Spleen (tissue), 11 donors: ENCODE results near the gene NAALADL2. TPM values are rescaled to one million over a fixed set of nuclear protein-coding genes. Genes with fewer than 3 reads are reported as not detected.

Source experiments
- DNase-seq: peaks from one replicate; pipeline ENCODE4 v3.0.0-alpha.2; 2020
- H3K27ac ChIP-seq, 8 donors: fragments of 200-600 bp; sonication (generic) in 7 of 8; 1 replicate in 4 of 8; 2 replicates in 4 of 8; pipeline versions ENCODE4 v1.5.0 to v1.8.0; 2016 to 2021; ENCODE audit warnings: inconsistent platforms in 4 of 8, mild to moderate bottlenecking in 4 of 8, moderate library complexity in 1 of 8
- H3K27me3 ChIP-seq, 7 donors: fragments of 200-600 bp; sonication (generic) in 6 of 7; replicated peaks in 1 of 7; 1 replicate in 4 of 7; 2 replicates in 3 of 7; pipeline versions ENCODE4 v1.5.0 to v1.8.0; 2016 to 2021; ENCODE audit warnings: inconsistent platforms in 3 of 7, mild to moderate bottlenecking in 1 of 7
- H3K36me3 ChIP-seq, 6 donors: fragments of 200-600 bp; sonication (generic) in 5 of 6; 1 replicate in 4 of 6; 2 replicates in 2 of 6; pipeline versions ENCODE4 v1.5.0 to v1.8.0; 2016 to 2021; ENCODE audit warnings: inconsistent platforms in 2 of 6
- H3K4me1 ChIP-seq, 6 donors: fragments of 200-600 bp; sonication (generic) in 5 of 6; 1 replicate in 3 of 6; 2 replicates in 3 of 6; pipeline versions ENCODE4 v1.5.0 to v1.8.0; 2016 to 2021; ENCODE audit warnings: inconsistent platforms in 3 of 6
- H3K4me3 ChIP-seq, 8 donors: fragments of 200-600 bp; sonication (generic) in 7 of 8; 1 replicate in 4 of 8; 2 replicates in 4 of 8; pipeline versions ENCODE4 v1.5.0 to v1.8.0; 2016 to 2021; ENCODE audit warnings: inconsistent platforms in 4 of 8, mild to moderate bottlenecking in 4 of 8, moderate library complexity in 2 of 8
- H3K9me3 ChIP-seq, 8 donors: fragments of 200-600 bp; sonication (generic) in 7 of 8; 1 replicate in 4 of 8; 2 replicates in 4 of 8; pipeline versions ENCODE4 v1.5.0 to v1.8.0; 2016 to 2021; ENCODE audit warnings: inconsistent platforms in 4 of 8
- POLR2A ChIP-seq, 3 donors: fragments of 450-650 bp; IDR thresholded peaks; one replicate each; pipeline ENCODE4 v1.5.1; 2017; ENCODE audit warnings: antibody characterized with exemption in 3 of 3, mild to moderate bottlenecking in 1 of 3
- POLR2AphosphoS5 ChIP-seq, 3 donors: sonication (generic); formaldehyde crosslinking; IDR thresholded peaks; one replicate each; pipeline ENCODE4 v1.5.1; 2017; ENCODE audit warnings: antibody characterized with exemption in 3 of 3
- WGBS, 5 donors: extraction: QIAGEN DNeasy Blood & Tissue Kit in 3 of 5; methylation state at CpG; one replicate each; pipeline versions ENCODE4 v1.1.5 to v1.1.7; 2013 to 2018; 5-methylcytosine and 5-hydroxymethylcytosine counted together
- intact Hi-C: fragments of 100-400 bp; cut with DNase I; formaldehyde crosslinking; loops from one replicate; pipeline ENCODE4 v1.15.0; 2023; ENCODE audit warnings: low total_unique reads
- polyA plus RNA-seq, 3 donors: library from polyadenylated mRNA; stranded (reverse); fragments of 200-250 nt; gene quantifications; one replicate each; pipeline ENCODE4 v1.2.1, GENCODE V29; 2013
- total RNA-seq, 7 donors: library from RNA; depleted of rRNA in 3 of 7; stranded (reverse); fragments of >200 nt in 3 of 7; fragmentation: NEBNext Ultra II Directional in 4 of 7; extraction: Animal tissue kit (Norgen Biotek cat#: 25700) in 4 of 7; gene quantifications; one replicate each; pipeline versions ENCODE4 v1.1.0 to v1.2.1, GENCODE V29; 2016 to 2021
- TF ChIP-seq, protein P1 (sequence below), 11 experiments: fragments of 200-600 bp in 7 of 11; fragments of 450-650 bp in 4 of 11; sonication (generic) in 4 of 11; IDR thresholded peaks in 8 of 11; conservative IDR thresholded peaks in 3 of 11; 1 replicate in 7 of 11; 2 replicates in 4 of 11; pipeline versions ENCODE4 v1.4.0 to v1.8.0; 2016 to 2021; ENCODE audit warnings: antibody characterized with exemption in 11 of 11, inconsistent platforms in 4 of 11, mild to moderate bottlenecking in 1 of 11
- donor health status: healthy with polysubstance abuse.
- donor health status: DM: no; HTN: no; CAD: no; lungs with moderate emphysema.
- donor health status: DM: no; HTN: no; CAD: no.
- donor health status: Bipolar disorder and iron deficiency.
- donor health status: healthy.
- donor health status: DM: no; HTN: no; CAD: no.
- donor health status: DM: yes; HTN: yes; CAD: no.

NAALADL2 gene
- total and polyA plus RNA-seq, 10 donors: 0.09 to 14.4 (median 6.4) TPM

DNA sequence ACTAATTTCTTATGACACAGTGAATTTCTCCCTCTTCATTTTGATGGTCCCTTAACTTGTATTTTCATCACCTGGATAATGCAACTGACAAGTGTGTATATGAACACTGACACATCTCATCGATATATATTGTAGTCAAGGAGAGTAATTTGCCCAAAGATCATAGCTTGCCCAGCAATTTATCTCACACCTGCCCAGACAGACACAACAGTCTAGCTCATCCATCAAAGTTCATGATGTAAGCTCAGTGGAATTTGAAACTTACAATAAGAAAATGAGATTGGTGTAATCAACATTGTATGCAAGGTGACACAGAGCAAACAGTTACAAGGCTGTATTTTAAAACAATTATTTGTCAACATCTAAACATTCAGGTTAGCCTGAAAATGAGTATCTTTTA, 805.8 kb downstream of the NAALADL2 start:
- Histone ChIP-seq H3K9me3 (peaks cover 0 to 5% (median 0%) of the 10 kb centered on the region in 8 donors), H3K27me3 (no peaks in the 10 kb centered on the region), H3K4me3 (no peak overlapping the region), H3K27ac (no peak overlapping the region), H3K4me1 (no peaks in the 10 kb centered on the region), H3K36me3 (no peaks in the 10 kb centered on the region)
- TF ChIP-seq, protein P1, sequence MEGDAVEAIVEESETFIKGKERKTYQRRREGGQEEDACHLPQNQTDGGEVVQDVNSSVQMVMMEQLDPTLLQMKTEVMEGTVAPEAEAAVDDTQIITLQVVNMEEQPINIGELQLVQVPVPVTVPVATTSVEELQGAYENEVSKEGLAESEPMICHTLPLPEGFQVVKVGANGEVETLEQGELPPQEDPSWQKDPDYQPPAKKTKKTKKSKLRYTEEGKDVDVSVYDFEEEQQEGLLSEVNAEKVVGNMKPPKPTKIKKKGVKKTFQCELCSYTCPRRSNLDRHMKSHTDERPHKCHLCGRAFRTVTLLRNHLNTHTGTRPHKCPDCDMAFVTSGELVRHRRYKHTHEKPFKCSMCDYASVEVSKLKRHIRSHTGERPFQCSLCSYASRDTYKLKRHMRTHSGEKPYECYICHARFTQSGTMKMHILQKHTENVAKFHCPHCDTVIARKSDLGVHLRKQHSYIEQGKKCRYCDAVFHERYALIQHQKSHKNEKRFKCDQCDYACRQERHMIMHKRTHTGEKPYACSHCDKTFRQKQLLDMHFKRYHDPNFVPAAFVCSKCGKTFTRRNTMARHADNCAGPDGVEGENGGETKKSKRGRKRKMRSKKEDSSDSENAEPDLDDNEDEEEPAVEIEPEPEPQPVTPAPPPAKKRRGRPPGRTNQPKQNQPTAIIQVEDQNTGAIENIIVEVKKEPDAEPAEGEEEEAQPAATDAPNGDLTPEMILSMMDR (IDR thresholded peaks at IDR 0.05 in 8 of 11, conservative IDR thresholded peaks at IDR 0.05 in 3 of 11): no peak
- no peak for TF ChIP-seq POLR2AphosphoS5 (IDR thresholded peaks at IDR 0.05)
- no peak for TF ChIP-seq POLR2A (IDR thresholded peaks at IDR 0.05)
- intact Hi-C loops: no loop called here
- WGBS, 5 donors: 68 to 81% (median 74%) methylated on average over 1 of the region's 1 CpG
- no peak for DNase-seq

DNA sequence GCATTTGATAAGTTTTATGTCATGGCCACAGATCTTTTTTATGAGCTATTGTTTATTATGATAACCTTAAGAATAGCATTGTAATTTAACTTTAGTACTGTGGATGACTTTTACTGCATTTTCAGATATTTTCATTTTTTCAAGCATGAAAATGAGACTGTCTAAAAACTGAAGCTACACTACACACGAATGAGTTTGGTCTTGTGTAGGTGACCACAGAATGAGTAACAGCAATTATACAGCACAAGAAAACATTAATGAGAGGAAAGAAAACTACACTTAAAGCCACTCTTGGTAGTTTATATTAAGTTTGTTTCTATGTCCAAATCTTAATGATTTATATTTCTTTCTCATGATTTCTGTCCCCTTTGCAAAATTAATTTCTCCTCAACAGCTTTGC, 809.2 kb downstream of the NAALADL2 start:
- Histone ChIP-seq H3K27ac (no peak overlapping the region), H3K27me3 (no peaks in the 10 kb centered on the region), H3K36me3 (no peaks in the 10 kb centered on the region), H3K9me3 (peaks cover 0 to 5% (median 0%) of the 10 kb centered on the region in 8 donors), H3K4me3 (no peak overlapping the region), H3K4me1 (no peaks in the 10 kb centered on the region)
- TF ChIP-seq POLR2A (IDR thresholded peaks at IDR 0.05) (no peak), POLR2AphosphoS5 (IDR thresholded peaks at IDR 0.05) (no peak)
- TF ChIP-seq, protein P1 (IDR thresholded peaks at IDR 0.05 in 8 of 11, conservative IDR thresholded peaks at IDR 0.05 in 3 of 11): no peak
- DNase-seq: no peak
- 69 to 93% (median 86%) methylated on average over 1 of the region's 1 CpG for WGBS, 5 donors
- intact Hi-C loops: no loop called here

DNA sequence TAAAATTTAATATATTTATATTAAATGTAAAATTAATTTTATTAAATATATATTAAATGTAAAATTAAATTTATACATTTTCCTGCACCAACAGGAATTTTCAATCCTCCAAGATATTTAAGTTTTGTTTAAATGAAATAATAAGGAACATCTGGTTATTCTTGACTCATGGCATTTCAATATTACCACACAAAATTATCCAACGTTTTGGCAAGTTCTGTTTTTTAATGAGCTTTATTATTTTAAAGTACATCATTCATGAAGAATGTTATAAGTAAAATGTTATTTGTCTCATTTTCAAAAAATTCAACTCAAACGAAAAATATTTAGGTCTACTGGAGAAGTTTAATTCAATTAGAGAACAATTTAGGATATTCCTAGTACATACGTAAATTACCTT, 811.4 kb downstream of the NAALADL2 start:
- intact Hi-C loops: no loop called here
- H3K27ac ChIP-seq: no peak overlapping the region
- H3K4me3 ChIP-seq: no peak overlapping the region
- TF ChIP-seq POLR2A (IDR thresholded peaks at IDR 0.05) (no peak), POLR2AphosphoS5 (IDR thresholded peaks at IDR 0.05) (no peak)
- TF ChIP-seq, protein P1 (IDR thresholded peaks at IDR 0.05 in 8 of 11, conservative IDR thresholded peaks at IDR 0.05 in 3 of 11): no peak
- H3K27me3 ChIP-seq: no peaks in the 10 kb centered on the region
- no peak for DNase-seq
- WGBS, 5 donors: 80 to 92% (median 83%) methylated on average over 3 of the region's 3 CpGs
- H3K9me3 ChIP-seq: peaks cover 0 to 5% (median 0%) of the 10 kb centered on the region in 8 donors
- H3K36me3 ChIP-seq: no peaks in the 10 kb centered on the region
- H3K4me1 ChIP-seq: no peaks in the 10 kb centered on the region

DNA sequence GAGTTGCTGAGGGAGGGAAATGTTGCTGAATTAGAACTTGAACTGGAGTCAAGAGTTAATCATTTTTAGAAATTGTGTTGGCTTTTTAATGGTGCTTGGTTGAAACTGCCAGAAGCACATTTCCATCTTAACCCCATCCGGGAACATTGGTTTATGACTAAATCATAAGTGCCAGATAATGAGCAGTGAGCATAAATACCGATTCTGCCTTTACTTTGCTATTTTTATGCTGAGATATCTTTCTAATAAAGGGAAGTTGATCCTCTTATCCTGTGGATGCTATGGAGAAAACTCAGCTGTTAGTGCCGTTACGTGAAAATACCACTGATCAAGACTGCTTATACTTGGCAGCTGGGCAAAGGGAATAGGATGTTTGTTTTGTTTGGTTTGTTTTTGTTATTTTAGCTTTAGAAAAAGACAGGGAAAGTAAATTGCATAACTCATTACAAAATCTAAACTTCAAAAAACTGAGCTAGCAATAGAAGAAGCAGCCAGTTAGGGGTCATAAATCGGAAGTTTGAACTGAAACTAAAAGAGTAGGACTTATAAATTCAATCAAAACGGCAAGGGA, 813.1 kb downstream of the NAALADL2 start:
- H3K4me3 ChIP-seq: peak overlapping the region in 2 of 8 donors; percentile 19 to 39
- no peaks in the 10 kb centered on the region for H3K27me3 ChIP-seq
- TF ChIP-seq POLR2A (IDR thresholded peaks at IDR 0.05) (no peak), POLR2AphosphoS5 (IDR thresholded peaks at IDR 0.05) (no peak)
- TF ChIP-seq, protein P1 (IDR thresholded peaks at IDR 0.05 in 8 of 11, conservative IDR thresholded peaks at IDR 0.05 in 3 of 11): no peak
- H3K4me1 ChIP-seq: no peaks in the 10 kb centered on the region
- H3K36me3 ChIP-seq: no peaks in the 10 kb centered on the region
- peak overlapping the region in 2 of 8 donors; percentile 24 to 34 for H3K27ac ChIP-seq
- H3K9me3 ChIP-seq: peaks cover 0 to 8% (median 0%) of the 10 kb centered on the region in 8 donors
- DNase-seq: no peak
- 64 to 70% (median 67%) methylated on average over 6 of the region's 6 CpGs for WGBS, 5 donors
- intact Hi-C loops: no loop called here
